Heart left ventricle (tissue), 13 donors: Measurements from ENCODE around the gene EXO5.

ENCODE experiments used
- POLR2A ChIP-seq, 2 donors: fragments of 450-650 bp; IDR thresholded peaks; one replicate each; pipeline ENCODE4 v1.6.1; 2017; ENCODE audit warnings: antibody characterized with exemption in 2 of 2, mild to moderate bottlenecking in 2 of 2, moderate library complexity in 2 of 2
- TF ChIP-seq, protein P1 (sequence below), 12 donors: fragments of 200-600 bp; sonication (generic) in 4 of 12; IDR thresholded peaks; one replicate each; pipeline versions ENCODE4 v1.5.0 to v1.8.0; 2018 to 2022; ENCODE audit warnings: antibody characterized with exemption in 12 of 12, mild to moderate bottlenecking in 5 of 12
- donor health status: ischemic (EF 13 %, LVEDD 7.1; RV severe dilation, severe dysfunction).
- donor health status: DM: no; HTN: yes; CAD: no.
- donor health status: DM: no; HTN: no; CAD: no.
- donor health status: ischemic (EF 25% LVEDD 6.9; RV normal size, moderate dysfunction).
- donor health status: ischemic (EF 25% LVEDD 5.7; RV mildly dilated, moderate dysfunction).
- donor health status: ischemic (EF 35%, LVEDD 5.7; RV mildly dilated, moderate dysfunction).
- donor health status: nonischemic (EF 11% LVEDD 7.7; RV severe dilation, severe dysfunction).
- donor health status: DM: yes; HTN: yes; CAD: no.
- donor health status: PGD.
- donor health status: ischemic (EF 29% LVEDD 5.4; RV normal size, mild dysfunction).
- donor health status: nonischemic (EF 23%, LVEDD 6.1; RV moderate dilation, normal function).

DNA sequence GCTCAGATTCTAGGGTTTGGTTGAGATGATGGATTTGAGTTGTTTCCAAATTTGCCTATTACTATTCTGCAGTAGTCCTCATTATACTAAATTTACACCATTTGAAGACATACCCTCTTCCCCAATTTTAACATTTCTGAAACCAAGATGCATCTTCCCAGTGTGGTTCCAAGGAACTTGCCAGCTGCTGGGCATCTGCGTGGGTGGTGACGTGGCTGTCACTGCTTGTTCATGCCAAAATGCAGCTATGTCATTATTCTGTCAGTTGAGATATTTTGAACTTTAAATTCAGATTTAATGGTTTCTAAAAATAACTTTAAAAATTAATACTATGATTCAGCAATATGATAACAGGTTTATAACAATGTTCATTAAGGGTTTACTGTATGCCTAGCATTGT lies 30.3 kb upstream of the EXO5 start:
- TF ChIP-seq, protein P1, sequence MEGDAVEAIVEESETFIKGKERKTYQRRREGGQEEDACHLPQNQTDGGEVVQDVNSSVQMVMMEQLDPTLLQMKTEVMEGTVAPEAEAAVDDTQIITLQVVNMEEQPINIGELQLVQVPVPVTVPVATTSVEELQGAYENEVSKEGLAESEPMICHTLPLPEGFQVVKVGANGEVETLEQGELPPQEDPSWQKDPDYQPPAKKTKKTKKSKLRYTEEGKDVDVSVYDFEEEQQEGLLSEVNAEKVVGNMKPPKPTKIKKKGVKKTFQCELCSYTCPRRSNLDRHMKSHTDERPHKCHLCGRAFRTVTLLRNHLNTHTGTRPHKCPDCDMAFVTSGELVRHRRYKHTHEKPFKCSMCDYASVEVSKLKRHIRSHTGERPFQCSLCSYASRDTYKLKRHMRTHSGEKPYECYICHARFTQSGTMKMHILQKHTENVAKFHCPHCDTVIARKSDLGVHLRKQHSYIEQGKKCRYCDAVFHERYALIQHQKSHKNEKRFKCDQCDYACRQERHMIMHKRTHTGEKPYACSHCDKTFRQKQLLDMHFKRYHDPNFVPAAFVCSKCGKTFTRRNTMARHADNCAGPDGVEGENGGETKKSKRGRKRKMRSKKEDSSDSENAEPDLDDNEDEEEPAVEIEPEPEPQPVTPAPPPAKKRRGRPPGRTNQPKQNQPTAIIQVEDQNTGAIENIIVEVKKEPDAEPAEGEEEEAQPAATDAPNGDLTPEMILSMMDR (IDR thresholded peaks at IDR 0.05): no peak
- no peak for TF ChIP-seq POLR2A (IDR thresholded peaks at IDR 0.05)
